Psoas muscle (tissue), 8 donors: ENCODE measurements around the gene DCAF10. TPM values are rescaled to one million over a fixed set of nuclear protein-coding genes. Genes with fewer than 3 reads are reported as not detected.
"Not testable (repeated sequence)": the region's sequence is repeated elsewhere in the genome, so short reads cannot be mapped to it uniquely, and the experiment has no call there.

ENCODE experiments used
- ATAC-seq, 4 donors: fragments of 200-7000 bp; cut with Tn5 transposase; one replicate each; pipeline ENCODE4 v1.9.1; 2020; ENCODE audit warnings: moderate library complexity in 3 of 4, mild to moderate bottlenecking in 2 of 4
- DNase-seq, 2 donors: peaks; one replicate each; pipeline ENCODE4 v3.0.0-alpha.2; 2020
- H3K27ac ChIP-seq: fragments of 200-600 bp; one replicate; pipeline ENCODE4 v1.8.0; 2022
- H3K27me3 ChIP-seq, 3 donors: fragments of 200-600 bp in 1 of 3; one replicate each; pipeline versions ENCODE4 v1.6.1 to v1.8.0; 2013 to 2022; ENCODE audit warnings: low read length in 2 of 3, mild to moderate bottlenecking in 2 of 3, moderate library complexity in 1 of 3; ENCODE audit not compliant: insufficient read depth in 3 of 3
- H3K36me3 ChIP-seq, 2 donors: fragments of 200-600 bp in 1 of 2; one replicate each; pipeline versions ENCODE4 v1.6.1 to v1.8.0; 2013 to 2022; ENCODE audit warnings: low read depth in 1 of 2, mild to moderate bottlenecking in 1 of 2, moderate library complexity in 1 of 2; ENCODE audit not compliant: insufficient read depth in 1 of 2
- H3K4me1 ChIP-seq: fragments of 200-600 bp; one replicate; pipeline ENCODE4 v1.8.0; 2022
- H3K4me3 ChIP-seq: fragments of 200-600 bp; one replicate; pipeline ENCODE4 v1.8.0; 2022; ENCODE audit warnings: mild to moderate bottlenecking
- H3K9me3 ChIP-seq: fragments of 200-600 bp; one replicate; pipeline ENCODE4 v1.8.0; 2022
- CTCF ChIP-seq: fragments of 200-600 bp; IDR thresholded peaks from one replicate; pipeline ENCODE4 v1.8.0; 2022; ENCODE audit warnings: antibody characterized with exemption
- WGBS, 3 donors: extraction: QIAGEN DNeasy Blood & Tissue Kit; methylation state at CpG; one replicate each; pipeline versions ENCODE4 v1.1.6 to v1.1.7; 2013; 5-methylcytosine and 5-hydroxymethylcytosine counted together
- intact Hi-C, 2 donors: fragments of 100-400 bp; cut with DNase I; formaldehyde crosslinking; loops; one replicate each; pipeline versions ENCODE4 v1.11.0 to v1.14.2; 2022
- polyA plus RNA-seq, 3 donors: library from polyadenylated mRNA; stranded (reverse); fragments of 200-250 nt; gene quantifications; one replicate each; pipeline ENCODE4 v1.2.3, GENCODE V29; 2013
- total RNA-seq, 4 donors: library from RNA; stranded (reverse); fragmentation: NEBNext Ultra II Directional in 2 of 4; extraction: Animal tissue kit (Norgen Biotek cat#: 25700) in 2 of 4; gene quantifications; one replicate each; pipeline versions ENCODE4 v1.2.1 to v1.2.4, GENCODE V29; 2021 to 2023
- donor health status: healthy with polysubstance abuse.
- donor health status: DM: no; HTN: no; CAD: no; lungs with moderate emphysema.
- donor health status: Bipolar disorder and iron deficiency.
- donor health status: healthy.
- donor health status: DM: yes; HTN: yes; CAD: no.
- donor health status: DM: no; HTN: no; CAD: no.
- donor health status: DM: no; HTN: no; CAD: no.
- donor health status: DM: yes; HTN: yes; CAD: no.

Gene DCAF10
- total and polyA plus RNA-seq, 7 donors = 9.7 to 27.2 (median 20.2) TPM

GRCh38 chr9:37906312-37907239, 106.0 kb downstream of the DCAF10 start:
- intact Hi-C loops = loop anchor here in 1 of 2 donors (10.0 kb wide), 2 partner anchors 312 to 488 kb away; partner anchors contain the start of genes ALDH1B1 and TOMM5
- no peak for TF ChIP-seq CTCF
- no peak for ATAC-seq
- no peak overlapping the region for H3K27ac ChIP-seq
- no peak overlapping the region for H3K4me3 ChIP-seq
- WGBS, 3 donors = 85 to 86% (median 85%) methylated on average over 11 of the region's 11 CpGs
- no peaks in the 10 kb centered on the region for H3K9me3 ChIP-seq
- no peak for DNase-seq
- no peaks in the 10 kb centered on the region for H3K27me3 ChIP-seq
- no peaks in the 10 kb centered on the region for H3K36me3 ChIP-seq
- H3K4me1 ChIP-seq = peaks cover 21% of the 10 kb centered on the region

DNA sequence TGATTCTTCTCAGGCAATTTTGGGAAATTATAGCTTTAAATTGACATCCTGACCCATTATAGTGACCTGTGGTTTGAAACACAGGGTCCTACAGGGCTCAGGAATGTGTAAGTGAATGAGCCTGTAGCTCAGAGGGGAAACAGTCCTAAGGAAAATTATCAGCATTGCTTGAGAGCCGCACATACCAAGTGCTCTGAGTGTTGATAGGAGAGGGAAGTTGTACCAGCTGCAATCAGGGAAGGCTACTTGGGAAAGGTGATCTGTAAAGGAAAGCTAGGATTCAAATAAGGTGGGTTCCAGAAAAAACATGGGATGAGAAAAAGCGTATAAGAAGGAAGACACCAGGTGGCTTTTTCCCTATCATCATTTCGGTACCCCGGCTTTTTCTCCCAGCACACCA, 107.7 kb downstream of the DCAF10 start:
- no peak for TF ChIP-seq CTCF
- Histone ChIP-seq H3K27me3 (no peaks in the 10 kb centered on the region), H3K27ac (no peak overlapping the region), H3K36me3 (no peaks in the 10 kb centered on the region), H3K9me3 (no peaks in the 10 kb centered on the region), H3K4me3 (no peak overlapping the region), H3K4me1 (peaks cover 7% of the 10 kb centered on the region)
- no peak for ATAC-seq
- WGBS, 3 donors = 68 to 86% (median 72%) methylated on average over 4 of the region's 4 CpGs
- no peak for DNase-seq
- intact Hi-C loops = loop anchor here in 1 of 2 donors (10.0 kb wide), 2 partner anchors 313 to 487 kb away; partner anchors contain the start of genes ALDH1B1 and TOMM5

- H3K4me1 ChIP-seq = peaks cover 7% of the 10 kb centered on the region
- WGBS, 3 donors = 75 to 81% (median 75%) methylated on average over 4 of the region's 4 CpGs
- H3K27me3 ChIP-seq = no peaks in the 10 kb centered on the region
- H3K9me3 ChIP-seq = no peaks in the 10 kb centered on the region
- intact Hi-C loops = loop anchor here in 1 of 2 donors (10.0 kb wide), 2 partner anchors 314 to 486 kb away; partner anchors contain the start of genes ALDH1B1 and TOMM5
- H3K36me3 ChIP-seq = no peaks in the 10 kb centered on the region
- no peak overlapping the region for H3K4me3 ChIP-seq
- TF ChIP-seq CTCF = no peak
- no peak for ATAC-seq
- H3K27ac ChIP-seq = no peak overlapping the region
- no peak for DNase-seq
Measured at GRCh38 chr9:37908698-37909186, 108.1 kb downstream of the DCAF10 start.

- DNase-seq (no peak), ATAC-seq (no peak)
- Histone ChIP-seq H3K36me3 (no peaks in the 10 kb centered on the region), H3K27me3 (no peaks in the 10 kb centered on the region), H3K9me3 (no peaks in the 10 kb centered on the region), H3K4me1 (peaks cover 6% of the 10 kb centered on the region), H3K27ac (no peak overlapping the region), H3K4me3 (no peak overlapping the region)
- 86 to 99% (median 89%) methylated on average over 3 of the region's 3 CpGs for WGBS, 3 donors
- no peak for TF ChIP-seq CTCF
- intact Hi-C loops = loop anchor here in 1 of 2 donors (10.0 kb wide), 2 partner anchors 315 to 485 kb away; partner anchors contain the start of genes ALDH1B1 and TOMM5
Measured at GRCh38 chr9:37909326-37909725, 108.7 kb downstream of the DCAF10 start.

DNA sequence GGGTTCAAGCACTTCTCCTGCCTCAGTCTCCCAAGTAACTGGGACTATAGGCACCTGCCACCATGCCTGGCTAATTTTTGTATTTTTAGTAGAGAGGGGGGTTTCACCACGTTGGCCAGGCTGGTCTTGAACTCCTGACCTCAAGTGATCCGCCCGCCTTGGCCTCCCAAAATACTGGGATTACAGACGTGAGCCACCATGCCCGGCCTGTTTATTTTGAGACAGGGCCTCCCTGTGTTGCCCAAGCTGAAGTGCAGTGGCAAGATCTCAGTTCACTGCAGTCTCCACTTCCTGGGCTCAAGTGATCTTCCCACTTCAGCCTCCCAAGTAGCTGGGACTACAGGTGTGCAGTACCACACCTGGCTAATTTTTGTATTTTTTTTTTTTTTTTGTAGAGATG, 109.2 kb downstream of the DCAF10 start:
- not testable (repeated sequence) for H3K9me3 ChIP-seq, H3K4me1 ChIP-seq, H3K27me3 ChIP-seq, H3K27ac ChIP-seq, H3K4me3 ChIP-seq, DNase-seq, H3K36me3 ChIP-seq, ATAC-seq
- WGBS, 3 donors = 86 to 88% (median 87%) methylated on average over 5 of the region's 5 CpGs
- intact Hi-C loops = loop anchor here (5.0 to 10.0 kb wide), 5 partner anchors 252 to 485 kb away; partner anchors contain the start of genes ALDH1B1 (in 1 of the 2) and TOMM5 (in 1 of the 2)
